Measurements from ENCODE around the gene TAAR2. TPM values are rescaled to one million over a fixed set of nuclear protein-coding genes. Genes with fewer than 3 reads are reported as not detected.

TAAR2 gene
- total and polyA plus RNA-seq, 2 of the 8 experiments (the other 6 are each of a cell fraction or from before 2014, with no cell fraction given) = not detected

GRCh38 chr6:132651062-132651461 is 27.0 kb upstream of the TAAR2 start (continued):
- TF ChIP-seq EZH2 (IDR thresholded peaks at IDR 0.05; ENCODE audit: low read depth, low read length, severe bottlenecking) = no peak
- TF ChIP-seq SIX5 (IDR thresholded peaks at IDR 0.05; ENCODE audit: low read depth, low read length) = no peak
